NCI-H69 (cell line): ENCODE measurements around the gene MEGF6.

Source experiments
- DNase-seq: peaks from one replicate; lab custom pipeline; 2025; lab: John Stamatoyannopoulos, UW

The MEGF6 gene

DNA sequence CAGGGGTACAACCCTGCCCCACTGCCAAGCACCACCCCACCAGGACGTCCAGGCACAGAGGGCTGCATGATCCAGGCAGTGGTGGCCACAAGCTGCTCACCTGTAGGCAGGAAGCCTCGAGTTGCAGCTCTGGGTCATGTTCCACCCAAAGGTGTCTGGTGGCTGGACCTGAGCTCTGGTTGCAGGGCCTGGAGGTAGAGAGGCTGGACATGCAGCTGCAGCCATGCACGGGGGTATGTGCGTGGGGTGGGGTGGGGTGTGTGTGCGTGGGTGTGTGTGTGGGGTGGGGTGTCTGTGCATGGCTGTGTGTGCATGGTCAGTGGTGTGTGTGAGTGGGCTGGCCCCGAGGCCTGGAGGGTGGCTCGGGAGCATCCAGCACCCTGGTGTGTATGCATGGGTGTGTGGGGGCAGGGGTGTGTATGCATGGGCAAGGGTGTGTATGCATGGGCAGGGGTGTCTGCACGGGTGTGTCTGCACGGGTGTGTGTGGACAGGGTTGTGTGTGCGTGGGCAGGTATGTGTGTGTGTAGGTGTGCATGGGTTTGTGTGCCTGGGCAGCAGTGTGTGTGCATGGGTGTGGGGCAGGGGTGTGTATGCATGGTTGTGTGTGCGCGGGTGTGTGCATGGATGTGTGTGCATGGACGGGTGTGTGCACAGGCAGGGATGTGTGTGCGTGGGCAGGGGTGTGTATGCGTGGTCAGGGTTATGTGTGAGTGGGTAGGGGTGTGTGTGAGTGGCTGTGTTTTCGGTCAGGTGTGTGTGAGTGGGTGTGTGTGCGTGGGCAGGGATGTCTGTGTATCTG, 141.3 kb downstream of the MEGF6 start:
- DNase-seq, result no peak

GRCh38 chr1:3469104-3469848, 142.0 kb downstream of the MEGF6 start:
- DNase-seq, result no peak

GRCh38 chr1:3468236-3469103, 142.8 kb downstream of the MEGF6 start:
- DNase-seq, result no peak

DNA sequence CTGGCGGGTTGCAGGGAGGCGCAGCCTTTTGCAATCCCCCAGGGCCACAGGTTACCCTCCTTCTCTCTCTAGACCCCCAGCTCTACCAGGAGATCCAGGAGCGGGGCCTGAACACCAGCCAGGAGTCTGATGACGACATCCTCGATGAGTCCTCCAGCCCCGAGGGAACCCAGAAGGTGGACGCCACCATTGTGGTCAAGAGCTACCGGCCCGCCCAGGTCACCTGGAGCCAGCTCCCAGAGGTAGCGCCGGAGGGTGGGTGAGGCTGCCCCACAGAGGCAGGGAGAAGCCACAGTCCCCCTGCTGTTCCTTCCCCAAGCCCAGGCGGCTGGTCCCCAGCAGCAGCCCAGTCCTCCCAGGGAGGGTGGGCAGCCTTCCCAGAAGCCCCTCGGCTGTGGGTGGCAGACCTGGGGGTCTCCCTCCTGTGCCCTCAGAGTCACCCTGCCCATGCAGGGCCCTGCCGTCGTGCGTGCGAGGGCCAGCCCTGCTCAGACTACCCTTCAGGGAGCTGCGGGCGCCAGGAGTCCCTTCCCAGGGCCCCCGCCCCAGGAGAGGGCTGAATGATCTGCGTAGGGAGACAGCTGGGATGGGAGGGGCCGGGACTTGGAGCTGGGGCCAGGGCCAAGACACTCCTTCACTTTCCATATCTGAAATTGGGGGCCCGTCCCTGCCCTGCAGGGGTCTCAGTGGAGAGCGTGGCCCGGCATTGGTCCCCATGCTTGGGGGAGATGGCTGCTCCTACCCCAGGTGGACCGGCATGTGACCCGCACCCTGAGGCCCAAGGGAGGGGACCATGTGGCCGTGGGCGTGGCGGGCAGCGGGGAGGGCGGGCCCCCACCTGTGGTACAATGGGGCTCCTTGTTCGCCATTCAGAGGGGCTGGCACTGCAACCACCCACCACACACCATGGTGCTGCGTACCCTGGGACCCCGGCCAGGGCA, 143.9 kb downstream of the MEGF6 start:
- DNase-seq, result no peak

DNA sequence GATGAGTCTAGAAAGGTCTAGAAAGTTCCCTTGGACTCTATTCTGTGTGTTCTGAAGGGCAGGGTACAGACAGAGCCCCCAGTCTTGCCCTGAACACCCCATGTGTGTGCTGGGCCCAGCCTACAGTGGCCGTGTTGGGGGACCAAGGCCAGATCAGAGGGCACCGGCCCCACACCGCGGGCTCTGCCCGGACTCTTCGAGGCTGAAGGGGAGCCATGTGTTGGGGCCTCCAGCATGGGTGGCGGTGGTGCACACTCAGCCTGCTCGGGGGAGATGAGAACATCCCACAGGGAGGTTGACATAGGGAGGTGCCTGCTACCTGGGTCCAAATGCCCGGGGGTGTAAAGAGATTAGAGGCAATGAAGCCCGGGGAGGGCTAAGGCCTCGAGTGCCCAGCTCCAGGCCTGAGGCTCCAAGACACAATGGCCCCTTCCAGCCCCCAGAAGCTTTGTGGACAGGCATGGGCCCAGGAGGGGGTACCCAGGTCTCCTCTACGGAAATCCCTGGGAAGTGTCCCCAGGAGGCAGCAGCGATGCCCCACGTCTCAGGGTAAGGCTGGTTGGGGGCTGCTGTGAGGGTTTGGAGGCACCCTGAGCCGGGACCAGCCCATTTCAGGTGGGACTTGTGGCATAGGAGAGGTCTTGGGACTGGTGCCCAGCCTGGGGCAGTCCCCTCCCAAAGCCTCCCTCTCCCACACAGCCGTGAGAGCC, 144.8 kb downstream of the MEGF6 start:
- DNase-seq, result no peak

- no peak for DNase-seq
These were observed 145.4 kb downstream of the MEGF6 start for GRCh38 chr1:3465935-3466321.

DNA sequence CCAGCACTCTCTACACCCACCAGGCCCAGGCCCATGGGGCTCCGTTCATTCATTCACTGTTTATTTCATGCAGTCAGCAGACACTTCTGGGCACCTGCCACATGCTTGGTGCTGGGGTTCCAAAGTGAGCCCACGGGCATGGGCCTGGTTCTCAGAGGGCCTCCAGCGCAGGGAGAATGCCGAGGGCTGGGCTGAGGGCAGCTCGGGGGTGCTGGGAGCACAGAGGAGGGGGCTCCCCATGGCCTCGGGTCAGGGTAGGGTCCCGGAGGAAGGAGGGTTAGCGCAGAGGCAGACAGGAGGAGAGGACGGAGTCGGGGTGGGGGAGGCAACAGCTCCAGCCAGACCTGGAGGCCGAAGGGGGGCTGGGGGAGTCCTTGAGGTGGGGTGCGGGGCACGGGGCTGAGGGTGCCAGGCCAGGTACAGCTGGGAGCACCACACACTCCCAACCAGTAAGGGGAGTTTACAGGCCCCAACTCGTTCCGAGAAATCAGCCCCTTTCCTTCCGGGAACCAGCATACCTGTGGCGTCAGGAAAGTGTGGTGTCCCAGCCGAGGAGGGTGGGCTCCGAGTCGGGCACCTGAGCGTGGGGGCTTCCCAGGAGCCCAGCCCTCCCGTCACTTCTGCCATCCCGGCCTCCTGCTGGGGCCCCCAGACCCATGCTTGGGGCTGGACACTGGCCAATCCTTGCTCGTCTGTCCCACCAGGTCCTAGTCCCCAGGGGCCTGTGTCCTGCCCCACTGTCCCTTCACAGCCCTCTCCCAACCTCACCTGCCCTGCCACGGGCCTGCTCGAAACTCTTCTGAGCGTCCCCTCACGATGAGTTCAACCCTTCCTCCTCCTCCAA, 146.0 kb downstream of the MEGF6 start:
- DNase-seq, result no peak

GRCh38 chr1:3464649-3465025, 146.7 kb downstream of the MEGF6 start:
- DNase-seq, result no peak

DNA sequence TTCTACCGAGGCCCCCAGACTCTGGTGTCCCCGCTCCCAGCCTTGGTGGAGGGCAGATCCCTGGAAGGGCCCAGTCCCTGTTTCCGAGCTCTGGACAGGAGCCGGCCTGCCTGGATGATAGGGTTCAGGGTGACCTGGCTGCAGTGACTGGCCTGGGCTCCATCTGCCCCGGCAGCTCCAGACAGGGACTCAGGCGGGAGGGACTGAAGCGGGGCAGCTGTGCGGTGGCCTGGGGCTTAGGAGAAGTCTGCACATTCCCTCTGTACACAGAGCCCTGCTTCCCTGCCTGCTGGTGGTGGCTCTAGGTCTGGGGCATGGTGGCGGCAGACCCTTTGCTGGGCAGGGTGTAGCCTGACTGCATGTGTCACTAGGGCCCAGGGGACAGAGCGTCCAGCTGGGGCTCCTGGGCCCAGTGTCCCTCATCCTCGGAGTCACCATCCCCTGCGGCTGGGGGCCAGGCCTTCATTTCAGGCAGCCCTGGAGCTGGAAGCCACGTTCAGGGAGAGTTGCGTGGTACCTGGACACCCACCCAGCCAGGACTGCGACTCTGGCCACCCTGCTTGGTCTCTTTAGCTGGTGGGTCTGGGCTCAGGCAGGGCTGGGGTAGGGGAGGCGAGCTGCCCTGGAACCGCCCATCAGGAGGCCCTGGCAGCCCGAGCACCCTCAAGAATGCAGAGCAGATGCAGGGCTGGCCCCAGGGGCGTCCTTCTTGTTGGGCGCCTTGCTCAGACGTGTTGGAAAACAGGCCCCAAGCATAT, 147.2 kb downstream of the MEGF6 start:
- no peak for DNase-seq

GRCh38 chr1:3463408-3463863, 147.9 kb downstream of the MEGF6 start:
- DNase-seq, result no peak

- DNase-seq, result no peak
These were observed 148.3 kb downstream of the MEGF6 start for GRCh38 chr1:3463013-3463385.

DNA sequence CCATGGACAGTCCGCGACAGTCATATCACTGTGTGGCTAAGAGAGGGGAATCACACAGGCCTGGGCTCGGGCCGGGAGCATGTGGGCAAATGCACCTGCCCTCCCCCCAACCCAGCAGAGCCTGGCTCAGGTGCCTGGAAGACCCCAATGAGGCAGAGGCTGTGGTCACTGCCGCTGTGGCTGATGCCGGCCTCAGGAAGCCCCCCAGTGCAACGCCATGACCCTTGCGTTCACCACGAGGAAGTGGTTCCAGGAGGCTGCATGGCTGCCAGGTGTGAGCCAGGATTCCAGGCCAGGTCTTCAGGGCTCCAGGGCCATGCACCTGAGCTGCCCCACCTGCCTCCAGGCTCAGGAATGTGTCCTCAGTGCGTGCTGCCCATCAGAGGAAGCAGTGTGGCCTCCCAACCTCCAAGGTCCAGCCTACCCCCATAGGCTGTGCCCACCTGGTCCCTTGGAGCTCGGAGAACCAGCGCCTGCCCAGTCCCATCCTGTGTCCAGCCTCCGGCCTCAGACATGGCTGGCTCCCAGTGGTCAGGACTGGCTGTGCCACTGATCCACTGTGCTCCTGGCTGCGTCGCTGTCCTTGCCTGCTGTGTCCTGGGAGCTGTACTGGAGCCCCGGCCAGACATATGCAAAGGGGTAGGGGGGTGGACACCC, 148.8 kb downstream of the MEGF6 start:
- no peak for DNase-seq

- no peak for DNase-seq
These were observed 149.4 kb downstream of the MEGF6 start for GRCh38 chr1:3461934-3462275.

DNA sequence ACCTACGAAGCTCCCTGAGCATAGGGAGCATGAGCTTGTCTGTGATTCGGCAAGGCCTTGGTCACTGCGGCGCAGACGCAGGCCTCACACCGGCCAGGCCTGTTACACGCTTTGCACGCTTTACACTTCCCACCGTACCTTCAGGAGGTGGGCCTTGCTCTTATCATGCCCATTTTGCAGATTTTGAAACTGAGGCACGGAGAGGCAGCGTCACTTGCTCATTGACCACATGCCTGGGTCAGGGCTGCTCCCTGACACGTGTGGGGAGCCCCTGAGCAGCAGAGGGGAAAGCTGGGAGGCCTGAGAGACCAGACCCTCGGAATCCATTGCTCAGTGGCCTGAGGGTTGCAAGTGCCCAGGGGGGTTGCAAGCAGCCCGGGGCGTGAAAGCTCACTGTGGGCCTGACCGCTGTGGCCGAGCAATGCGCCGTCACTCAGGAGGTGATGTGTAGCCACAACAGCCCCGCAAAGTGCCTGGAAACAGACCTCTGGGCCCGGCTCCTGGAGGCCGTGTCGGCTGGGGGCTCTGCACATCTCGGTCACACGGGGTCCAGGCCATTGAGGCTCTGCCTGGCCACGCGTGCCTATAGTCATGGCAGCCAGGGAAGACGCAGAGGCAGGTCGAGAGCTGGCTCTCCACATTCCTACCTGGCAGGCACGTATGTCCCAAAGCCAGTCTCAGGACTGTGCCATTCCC, 149.9 kb downstream of the MEGF6 start:
- DNase-seq, result no peak

- no peak for DNase-seq
These were observed 150.6 kb downstream of the MEGF6 start for GRCh38 chr1:3460672-3461131.

- no peak for DNase-seq
These were observed 151.2 kb downstream of the MEGF6 start for GRCh38 chr1:3459940-3460671.
